ENCODE data around the gene SGPP1.

Gene SGPP1

DNA sequence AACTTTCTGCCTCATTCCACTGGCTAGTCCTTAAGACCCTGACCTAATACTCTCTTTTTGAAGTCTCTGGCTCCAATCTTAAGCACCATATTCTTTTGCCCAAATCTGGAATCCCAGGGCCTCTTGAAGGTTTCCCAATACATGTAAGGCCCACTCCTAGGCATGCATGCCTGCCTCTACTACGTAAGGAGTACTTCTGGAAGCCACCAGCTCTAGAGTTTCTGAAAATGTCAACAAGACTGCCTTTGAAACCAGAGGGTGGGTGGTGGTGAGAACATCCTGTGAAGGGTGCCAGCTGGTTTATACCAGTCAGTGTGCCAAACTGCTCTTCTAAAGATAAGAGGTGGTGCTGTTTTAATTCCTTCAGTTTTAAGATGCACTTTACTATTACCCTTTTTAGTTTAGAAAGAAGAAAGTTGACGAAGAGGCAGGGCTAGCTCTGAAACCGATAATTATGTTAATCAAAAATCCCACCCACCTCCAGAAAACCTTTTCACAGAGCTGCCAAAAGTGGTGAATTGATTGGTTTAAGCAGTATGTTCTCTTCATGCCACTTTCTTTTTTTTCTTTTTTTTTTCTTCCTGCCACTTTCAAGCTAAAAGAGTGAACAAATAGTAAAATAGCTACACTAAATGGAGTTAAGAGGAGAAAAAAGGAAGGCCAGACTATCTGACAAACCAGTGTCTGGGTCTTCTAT is 77.5 kb downstream of the SGPP1 start:
- Histone ChIP-seq H3K36me3 (ENCODE audit: control insufficient read depth in 2 of 2, insufficient read depth in 1 of 2, low read length in 2 of 2) (no peaks in the 10 kb centered on the region; a peak in 1 of 3 replicates), H3K9me3 (ENCODE audit: control insufficient read depth, insufficient read depth, low read depth, low read length) (no peaks in the 10 kb centered on the region), H3K27ac (ENCODE audit: extremely low read depth, low read depth, low read length) (no peak overlapping the region), H3K4me1 (ENCODE audit: control insufficient read depth, insufficient read depth, low read length) (no peaks in the 10 kb centered on the region), H3K4me3 (ENCODE audit: low read depth, low read length) (no peak overlapping the region)
- ChIA-PET POLR2A (interaction anchor here (2.8 kb wide), 1 partner anchor 8 kb away, joined by 10 read pairs; the partner anchor contains the start of gene WDR89), CTCF (no interaction called here)
- TF ChIP-seq ZNF211 (tag by site-specific recombination; IDR thresholded peaks at IDR 0.05; ENCODE audit: low read depth) (no peak), ZNF16 (tag by site-specific recombination; IDR thresholded peaks at IDR 0.05; ENCODE audit: low read depth) (no peak), KLF8 (tag by site-specific recombination; IDR thresholded peaks at IDR 0.05) (no peak), ZFP41 (tag by site-specific recombination; IDR thresholded peaks at IDR 0.05; ENCODE audit: borderline replicate concordance) (no peak), MYNN (tag by site-specific recombination; IDR thresholded peaks at IDR 0.05; ENCODE audit: borderline replicate concordance) (no peak), ZNF629 (tag by site-specific recombination; IDR thresholded peaks at IDR 0.05) (no peak), ZNF837 (tag by site-specific recombination; IDR thresholded peaks at IDR 0.05) (no peak), ZNF37A (tag by site-specific recombination; IDR thresholded peaks at IDR 0.05) (no peak), GLI4 (tag by site-specific recombination; IDR thresholded peaks at IDR 0.05) (no peak), ZNF366 (tag by site-specific recombination; conservative IDR thresholded peaks at IDR 0.05) (no peak)

DNA sequence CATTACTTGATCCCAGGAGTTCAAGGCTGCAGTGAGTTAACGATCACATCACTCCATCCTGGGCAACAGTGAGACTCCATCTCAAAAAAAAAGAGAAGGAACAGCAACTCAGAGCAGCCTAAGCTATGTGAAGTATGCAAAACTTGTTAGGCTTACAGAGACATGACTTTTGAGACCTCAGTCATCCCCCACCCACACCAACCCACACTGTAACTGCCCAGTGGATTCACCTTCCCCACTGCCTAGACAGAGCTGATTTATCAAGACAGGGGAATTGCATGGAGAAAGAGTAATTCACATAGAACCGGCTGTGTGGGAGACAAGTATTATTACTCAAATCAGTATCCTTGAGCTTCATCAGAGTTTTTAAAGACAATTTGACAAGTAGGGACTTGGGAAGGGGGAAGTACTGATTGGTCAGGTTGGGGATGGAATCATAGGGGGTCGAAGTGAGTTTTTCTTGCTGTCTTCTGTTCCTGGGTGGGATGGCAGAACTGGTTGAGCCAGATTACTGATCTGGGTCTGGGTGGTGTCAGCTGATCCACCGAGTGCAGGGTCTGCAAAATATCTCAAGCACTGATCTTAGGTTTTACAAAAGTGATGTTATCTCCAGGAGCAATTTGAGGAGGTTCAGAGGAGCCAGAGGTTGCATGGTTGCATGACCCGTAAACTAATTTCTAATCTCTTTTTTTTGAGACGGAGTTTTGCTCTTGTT is 80.0 kb downstream of the SGPP1 start:
- no peaks in the 10 kb centered on the region for H3K9me3 ChIP-seq (ENCODE audit: control insufficient read depth, insufficient read depth, low read depth, low read length)
- H3K4me3 ChIP-seq (ENCODE audit: low read depth, low read length): no peak overlapping the region
- no peaks in the 10 kb centered on the region for H3K4me1 ChIP-seq (ENCODE audit: control insufficient read depth, insufficient read depth, low read length)
- H3K36me3 ChIP-seq (ENCODE audit: control insufficient read depth in 2 of 2, insufficient read depth in 1 of 2, low read length in 2 of 2): no peaks in the 10 kb centered on the region; a peak in 1 of 3 replicates
- ChIA-PET POLR2A (no interaction called here), CTCF (interaction anchor here (0.5 kb wide), 1 partner anchor 10 kb away, joined by 3 read pairs; no protein-coding TSS in a partner anchor)
- TF ChIP-seq, protein P1, sequence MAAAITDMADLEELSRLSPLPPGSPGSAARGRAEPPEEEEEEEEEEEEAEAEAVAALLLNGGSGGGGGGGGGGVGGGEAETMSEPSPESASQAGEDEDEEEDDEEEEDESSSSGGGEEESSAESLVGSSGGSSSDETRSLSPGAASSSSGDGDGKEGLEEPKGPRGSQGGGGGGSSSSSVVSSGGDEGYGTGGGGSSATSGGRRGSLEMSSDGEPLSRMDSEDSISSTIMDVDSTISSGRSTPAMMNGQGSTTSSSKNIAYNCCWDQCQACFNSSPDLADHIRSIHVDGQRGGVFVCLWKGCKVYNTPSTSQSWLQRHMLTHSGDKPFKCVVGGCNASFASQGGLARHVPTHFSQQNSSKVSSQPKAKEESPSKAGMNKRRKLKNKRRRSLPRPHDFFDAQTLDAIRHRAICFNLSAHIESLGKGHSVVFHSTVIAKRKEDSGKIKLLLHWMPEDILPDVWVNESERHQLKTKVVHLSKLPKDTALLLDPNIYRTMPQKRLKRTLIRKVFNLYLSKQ (tag by site-specific recombination; IDR thresholded peaks at IDR 0.05; ENCODE audit: borderline replicate concordance): no peak
- TF ChIP-seq KLF8 (tag by site-specific recombination; IDR thresholded peaks at IDR 0.05): no peak
- TF ChIP-seq, protein P2, sequence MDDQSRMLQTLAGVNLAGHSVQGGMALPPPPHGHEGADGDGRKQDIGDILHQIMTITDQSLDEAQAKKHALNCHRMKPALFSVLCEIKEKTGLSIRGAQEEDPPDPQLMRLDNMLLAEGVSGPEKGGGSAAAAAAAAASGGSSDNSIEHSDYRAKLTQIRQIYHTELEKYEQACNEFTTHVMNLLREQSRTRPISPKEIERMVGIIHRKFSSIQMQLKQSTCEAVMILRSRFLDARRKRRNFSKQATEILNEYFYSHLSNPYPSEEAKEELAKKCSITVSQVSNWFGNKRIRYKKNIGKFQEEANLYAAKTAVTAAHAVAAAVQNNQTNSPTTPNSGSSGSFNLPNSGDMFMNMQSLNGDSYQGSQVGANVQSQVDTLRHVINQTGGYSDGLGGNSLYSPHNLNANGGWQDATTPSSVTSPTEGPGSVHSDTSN (CRISPR knock-in tag; IDR thresholded peaks at IDR 0.05): no peak
- no peak for TF ChIP-seq ZNF221 (tag by site-specific recombination; IDR thresholded peaks at IDR 0.05; ENCODE audit: borderline replicate concordance)
- TF ChIP-seq ZNF23 (tag by site-specific recombination; IDR thresholded peaks at IDR 0.05; ENCODE audit: borderline replicate concordance): no peak
- peak; percentile 36; the same call in 1 of the 2 replicates for TF ChIP-seq ZFHX2 (tag by site-specific recombination; conservative IDR thresholded peaks at IDR 0.05)
- TF ChIP-seq TRIM28 (IDR thresholded peaks at IDR 0.05; ENCODE audit: borderline replicate concordance, low read length): no peak
- TF ChIP-seq ZNF426 (tag by site-specific recombination; IDR thresholded peaks at IDR 0.05): no peak
- TF ChIP-seq EGR2 (tag by site-specific recombination; IDR thresholded peaks at IDR 0.05; ENCODE audit: low read depth): peak; percentile 27; the same call in 1 of the 2 replicates
- no peak for TF ChIP-seq ZNF768 (tag by site-specific recombination; IDR thresholded peaks at IDR 0.05)
- H3K27ac ChIP-seq (ENCODE audit: extremely low read depth, low read depth, low read length): no peak overlapping the region

All from HEK293 (cell line).